GM21367 (cell line): ENCODE measurements around the gene ZNF428.
"Not testable (repeated sequence)": the region's sequence is repeated elsewhere in the genome, so short reads cannot be mapped to it uniquely, and the experiment has no call there.

Experiments used
- ATAC-seq: cut with Tn5 transposase; IDR thresholded peaks from one replicate; pipeline ENCODE4 v1.9.1; 2021; ENCODE audit not compliant: unreplicated experiment

ZNF428 gene

DNA sequence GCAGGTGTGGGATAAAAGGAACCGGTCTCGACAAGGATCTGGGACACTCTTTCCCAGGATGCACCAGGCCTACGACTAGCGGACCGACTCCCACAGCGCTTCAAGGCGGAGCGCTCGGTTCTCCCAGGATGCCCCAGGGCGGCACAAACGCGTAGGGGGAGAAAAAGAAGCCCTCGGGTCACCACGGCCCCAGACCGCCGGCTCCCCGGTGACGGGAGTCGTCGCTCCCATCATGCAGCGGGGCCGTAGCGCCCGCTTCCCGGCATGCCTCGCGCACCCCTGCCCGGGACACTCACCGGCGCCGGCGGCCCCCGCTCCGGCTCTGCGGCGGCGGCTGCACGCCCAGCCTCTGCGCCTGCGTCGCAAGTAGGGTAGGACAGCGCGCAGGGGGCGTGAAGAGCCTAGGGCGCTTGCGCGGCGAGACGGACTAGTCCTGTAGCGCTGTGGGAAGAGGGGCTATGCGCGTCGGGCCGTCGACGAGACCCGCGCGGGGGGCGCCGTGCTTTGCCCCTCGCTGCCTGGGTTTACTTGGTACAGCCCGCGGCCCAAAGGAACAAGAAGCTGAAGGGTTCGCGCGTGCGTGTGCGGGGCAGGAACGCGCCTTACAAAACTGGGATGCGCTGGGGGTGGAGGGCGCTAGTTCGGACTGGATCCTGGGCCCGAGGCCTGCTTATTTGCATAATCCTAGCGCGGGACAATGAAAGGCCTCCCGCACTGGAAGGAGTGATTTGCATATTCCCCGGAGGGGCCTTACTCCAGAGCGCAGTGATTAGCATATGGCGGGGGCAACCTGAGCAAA lies at the start of gene ZNF428:
Gene ZNF428, minus strand, starts transcription at position 368 of the 799 bp plus-strand sequence. CDS start 5,325 bp downstream, outside the sequence.
- peak; percentile 52 for ATAC-seq

DNA sequence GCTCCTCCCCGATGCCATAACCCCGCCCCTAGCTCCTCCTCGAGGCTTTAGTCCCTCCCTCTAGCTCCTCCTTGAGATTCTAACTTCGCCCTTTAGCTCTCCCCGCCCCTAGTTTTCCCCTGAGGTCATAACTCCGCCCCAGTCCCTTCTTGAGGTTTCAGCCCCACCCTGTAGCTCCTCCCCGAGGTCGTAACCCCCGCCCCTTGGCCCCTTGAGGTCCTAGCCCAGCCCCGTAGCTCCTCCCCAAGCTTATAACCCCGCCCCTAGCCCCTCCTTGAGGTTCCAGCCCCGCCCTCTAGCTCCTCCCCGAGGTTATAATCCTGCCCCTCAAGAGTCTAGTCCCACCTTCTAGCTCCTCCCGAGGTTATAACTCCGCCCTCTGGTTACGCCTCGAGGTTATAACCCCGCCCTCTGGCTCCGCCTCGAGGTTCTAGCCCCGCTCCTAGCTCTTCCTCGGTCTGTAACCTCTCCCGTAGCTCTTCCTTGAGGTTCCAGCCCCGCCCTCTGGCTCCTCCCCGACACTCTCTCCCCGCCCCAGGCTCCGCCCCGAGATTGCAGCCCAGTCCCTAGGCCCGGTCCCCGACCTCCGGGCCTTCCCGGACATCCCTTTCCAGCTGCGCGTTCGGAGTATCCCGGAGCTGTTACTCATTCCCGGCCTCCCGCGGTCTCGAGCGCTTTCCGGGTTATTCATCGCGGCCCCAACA lies 49.1 kb upstream of the ZNF428 start:
- ATAC-seq = peak; percentile 82

DNA sequence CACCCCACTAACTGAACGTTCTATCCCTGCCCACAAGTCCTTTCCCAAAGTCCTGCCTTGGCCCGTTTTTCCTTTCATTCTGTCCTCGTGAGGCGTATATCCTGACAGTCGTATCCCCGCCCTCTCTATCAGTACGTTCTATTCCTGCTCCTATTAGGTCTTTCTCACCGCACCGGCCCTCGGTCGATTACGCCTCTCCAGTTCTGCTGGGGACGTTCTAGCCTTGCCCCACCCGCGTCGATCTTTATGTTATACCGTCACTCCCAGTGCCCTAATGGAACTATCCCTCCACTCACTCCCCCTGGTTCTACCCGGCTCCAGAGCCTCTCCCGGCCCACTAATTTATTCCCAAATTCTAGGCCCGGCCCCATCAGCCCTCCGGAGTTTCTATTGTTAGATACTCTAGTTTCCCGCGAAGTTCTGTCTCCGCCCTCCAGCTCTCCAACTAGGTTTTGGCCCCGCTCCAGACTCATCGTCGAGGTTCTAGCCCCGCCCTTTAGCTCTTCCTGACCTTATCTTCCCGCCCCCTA lies 48.5 kb upstream of the ZNF428 start:
- no peak for ATAC-seq

- ATAC-seq = no peak
These were observed 47.9 kb upstream of the ZNF428 start for GRCh38 chr19:43667126-43667875.

- no peak for ATAC-seq
These were observed 44.6 kb upstream of the ZNF428 start for GRCh38 chr19:43664018-43664417.

DNA sequence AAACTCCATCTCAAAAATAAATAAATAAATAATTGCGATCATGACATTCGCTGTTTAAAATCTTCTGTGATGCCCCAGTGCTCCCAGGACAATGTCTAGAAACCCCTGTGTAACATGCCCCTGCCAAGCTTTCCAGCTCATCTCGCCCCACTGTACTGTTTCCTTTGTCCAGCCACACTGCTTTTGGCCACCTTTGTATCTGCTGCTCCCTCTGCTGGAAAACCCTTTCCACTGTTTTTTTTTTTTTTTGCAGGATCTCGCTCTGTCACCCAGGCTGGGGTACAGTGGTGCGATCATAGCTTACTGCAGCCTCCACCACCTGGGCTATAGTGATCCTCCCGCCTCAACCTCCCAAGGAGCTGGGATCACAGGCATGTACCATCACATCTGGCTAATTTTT lies 43.1 kb upstream of the ZNF428 start:
- ATAC-seq = no peak

DNA sequence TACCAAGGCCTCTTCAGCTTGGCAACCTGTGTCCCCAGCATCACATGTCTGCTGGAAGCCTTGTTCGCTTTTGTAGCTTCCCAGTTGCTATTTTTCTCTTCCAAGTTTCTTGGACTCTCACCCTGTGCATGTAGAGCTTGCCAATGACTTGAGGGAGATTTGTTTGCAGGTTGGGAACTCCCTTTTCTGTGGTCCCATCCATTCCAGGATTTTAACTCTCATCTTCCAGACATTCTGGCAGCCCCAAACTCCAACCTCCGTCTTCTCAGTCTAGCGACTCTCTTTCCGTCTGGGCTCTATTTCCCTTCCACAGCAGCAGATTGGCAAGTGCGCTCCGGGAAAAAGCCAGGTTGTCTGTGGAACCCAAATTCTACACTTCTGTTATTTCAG lies 41.5 kb upstream of the ZNF428 start:
- no peak for ATAC-seq

DNA sequence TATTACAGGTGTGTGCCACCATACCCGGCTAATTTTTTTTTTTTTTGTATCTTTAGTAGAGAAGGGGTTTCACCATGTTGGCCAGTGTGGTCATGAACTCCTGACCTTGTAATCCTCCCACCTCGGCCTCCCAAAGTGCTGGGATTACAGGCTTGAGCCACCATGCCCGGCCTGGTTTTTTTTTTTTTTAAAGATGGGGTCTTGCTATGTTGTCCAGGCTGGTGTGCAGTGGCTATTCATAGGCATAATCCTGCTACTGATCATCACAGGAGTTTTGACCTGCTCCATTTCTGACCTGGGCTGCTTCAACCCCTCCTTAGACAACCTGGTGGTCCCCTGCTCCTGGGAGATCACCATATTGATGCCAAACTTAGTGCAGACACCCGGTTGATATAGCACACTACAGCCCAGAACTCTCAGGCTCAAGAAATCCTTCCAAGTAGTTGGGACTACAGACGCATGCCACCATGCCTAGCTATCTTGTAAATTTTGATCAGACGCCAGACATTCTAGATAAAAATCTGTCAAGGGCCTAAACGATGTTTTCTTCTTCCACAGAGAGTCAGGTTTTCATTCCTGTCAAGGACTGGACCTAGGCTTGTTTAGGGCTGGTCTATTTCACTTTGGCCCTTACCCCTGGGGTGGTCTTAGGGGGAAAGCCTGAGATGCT lies 41.0 kb upstream of the ZNF428 start:
- no peak for ATAC-seq

DNA sequence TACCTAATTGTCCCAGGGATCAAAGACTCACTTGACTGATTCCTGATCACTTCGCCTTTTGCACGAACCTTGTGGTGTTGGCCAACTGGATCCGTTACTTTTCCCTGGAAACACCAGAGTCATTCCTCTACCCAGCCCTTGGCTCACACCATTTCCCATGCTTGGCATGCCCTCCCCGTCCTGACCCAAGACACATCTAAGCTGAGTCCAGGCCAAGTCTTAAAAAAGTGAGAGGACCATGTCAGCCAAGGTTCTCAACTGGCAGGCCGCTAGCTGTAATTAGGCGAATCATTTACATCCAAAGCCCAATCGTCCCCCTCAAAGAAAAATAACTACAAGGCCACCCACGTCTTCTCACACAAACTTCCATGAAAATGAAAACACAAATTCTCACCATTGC lies 39.1 kb upstream of the ZNF428 start:
- ATAC-seq = no peak

DNA sequence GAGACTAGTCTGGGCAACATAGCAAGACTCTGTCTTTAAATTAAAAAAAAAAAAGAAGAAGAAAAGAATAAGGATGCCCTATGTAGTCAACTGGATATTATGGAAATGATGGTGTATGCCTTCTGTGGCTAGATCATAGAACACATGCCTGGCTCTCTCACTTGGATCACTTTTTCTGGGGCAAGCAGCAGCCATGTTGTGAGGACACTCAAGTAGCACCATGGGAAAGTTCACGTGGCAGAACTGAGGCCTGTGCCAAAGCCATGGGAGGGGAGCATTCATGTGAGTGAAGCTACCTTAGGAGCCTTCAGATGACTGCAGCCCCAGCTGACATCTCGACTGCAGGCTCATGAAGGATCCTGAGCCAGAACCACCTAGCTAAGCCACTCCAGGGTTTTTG lies 38.6 kb upstream of the ZNF428 start:
- no peak for ATAC-seq

GRCh38 chr19:43656436-43656835 lies 37.0 kb upstream of the ZNF428 start:
- no peak for ATAC-seq

GRCh38 chr19:43652546-43652874 lies 33.1 kb upstream of the ZNF428 start:
- ATAC-seq = no peak

- ATAC-seq = no peak
These were observed 32.5 kb upstream of the ZNF428 start for GRCh38 chr19:43651758-43652545.

DNA sequence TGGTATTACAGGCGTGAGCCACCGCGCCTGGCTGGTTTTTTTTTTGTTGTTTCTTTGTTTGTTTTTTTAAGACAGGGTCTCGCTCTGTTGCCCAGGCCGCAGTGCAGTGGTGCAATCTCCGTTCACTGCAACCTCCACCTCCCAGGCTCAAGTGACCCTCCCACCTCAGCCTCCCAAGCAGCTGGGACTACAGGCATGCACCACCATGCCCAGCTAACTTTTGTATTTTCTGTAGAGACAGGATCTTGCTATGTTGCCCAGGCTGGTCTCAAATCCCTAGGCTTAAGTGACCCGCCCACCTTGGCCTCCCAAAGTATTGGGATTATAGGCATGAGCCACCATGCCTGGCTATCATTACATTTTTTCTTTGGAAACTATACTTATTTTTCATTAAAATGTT lies 30.8 kb upstream of the ZNF428 start:
- not testable (repeated sequence) for ATAC-seq

- no peak for ATAC-seq
These were observed 30.1 kb upstream of the ZNF428 start for GRCh38 chr19:43649514-43649913.

DNA sequence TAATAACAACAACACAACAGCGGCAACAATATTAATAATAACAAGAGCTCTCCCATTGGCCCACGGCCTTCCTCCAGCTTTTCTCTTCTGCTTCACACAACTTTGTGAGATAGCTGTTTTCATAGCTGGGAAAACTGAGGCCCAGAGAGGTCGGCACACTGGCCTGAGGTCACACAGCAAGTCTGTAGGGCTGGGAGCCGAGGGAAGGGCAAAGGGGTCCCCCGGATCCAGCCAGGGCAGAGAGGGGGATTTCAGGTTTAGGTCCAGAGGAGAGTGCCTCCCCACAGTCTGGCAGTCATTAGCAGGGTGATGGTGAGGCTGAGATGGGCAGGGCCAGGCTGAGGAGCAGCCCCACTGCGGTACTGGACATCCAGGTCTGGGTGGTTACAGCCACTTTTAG lies 29.2 kb upstream of the ZNF428 start:
- ATAC-seq = no peak

DNA sequence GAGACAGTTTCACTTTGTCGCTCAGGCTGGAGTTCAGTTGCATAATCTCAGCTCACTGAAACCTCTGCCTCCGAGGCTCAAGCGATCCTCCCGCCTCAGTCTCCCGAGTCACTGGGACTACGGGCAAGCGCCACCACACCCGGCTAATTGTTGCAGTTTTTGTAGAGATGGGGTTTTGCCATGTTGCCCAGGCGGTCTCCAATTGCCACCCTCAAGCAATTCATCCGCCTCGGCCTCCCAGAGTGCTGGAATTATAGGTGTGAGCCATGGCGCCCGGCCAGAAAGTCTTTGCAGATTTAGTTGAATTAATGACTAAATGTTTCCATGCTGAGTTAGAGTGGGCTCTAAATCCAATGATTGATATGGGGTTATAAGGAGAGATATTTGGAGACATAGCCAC lies 24.8 kb upstream of the ZNF428 start:
- no peak for ATAC-seq

DNA sequence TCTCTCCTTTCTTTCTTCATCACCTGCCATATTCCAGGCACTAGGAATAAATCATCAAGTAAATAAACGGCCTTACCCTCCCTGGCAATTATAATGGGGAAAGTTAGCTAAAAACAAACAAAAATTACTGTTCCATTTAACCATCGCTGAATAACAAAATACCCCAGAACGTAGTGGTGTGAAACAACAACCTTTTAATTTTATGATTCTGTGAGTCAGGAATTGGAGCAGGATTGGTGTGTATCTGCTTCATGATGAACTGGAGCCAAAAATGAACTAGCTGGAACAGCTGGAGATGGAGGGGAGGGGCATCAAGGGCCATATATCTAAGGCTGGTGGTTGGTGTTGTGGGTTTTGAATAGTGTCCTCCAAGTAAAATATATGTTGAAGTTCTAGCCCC lies 23.9 kb upstream of the ZNF428 start:
- ATAC-seq = no peak

GRCh38 chr19:43642531-43642930 lies 23.1 kb upstream of the ZNF428 start:
- no peak for ATAC-seq

DNA sequence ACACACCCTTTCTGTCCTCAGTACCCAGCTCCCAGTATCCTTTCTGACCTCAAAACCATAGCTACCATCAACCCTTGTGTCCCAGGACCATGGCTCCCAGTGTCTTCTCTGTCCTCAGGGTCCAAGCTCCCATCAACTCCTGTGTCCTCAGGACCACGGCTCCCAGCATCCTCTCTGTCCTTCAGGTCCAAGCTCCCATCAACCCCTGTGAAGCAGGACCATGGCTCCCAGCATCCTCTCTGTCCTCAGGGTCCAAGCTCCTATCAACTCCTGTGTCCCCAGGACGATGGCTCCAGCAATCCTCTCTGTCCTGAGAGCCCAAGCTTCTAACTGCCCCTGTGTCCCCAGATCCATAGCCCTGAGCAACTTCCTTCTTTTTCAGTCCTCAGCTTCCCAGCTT lies 21.9 kb upstream of the ZNF428 start:
- ATAC-seq = no peak

- no peak for ATAC-seq
These were observed 21.0 kb upstream of the ZNF428 start for GRCh38 chr19:43640424-43640757.
